ACHN (cell line): ENCODE measurements around the gene DGCR6L.
"Not testable (repeated sequence)": the region's sequence is repeated elsewhere in the genome, so short reads cannot be mapped to it uniquely, and the experiment has no call there.

Experiments
- DNase-seq: peaks from one replicate; pipeline ENCODE4 v3.0.0-alpha.2; 2015
- in situ Hi-C: cut with HindIII; loops from 2 replicates; pipeline ENCODE4 v1.10.0; 2017; ENCODE audit warnings: low sequenced_read_pairs, low pct_ligation_motif_present, low pct_unique_long_range_greater_than_20kb

DGCR6L gene

DNA sequence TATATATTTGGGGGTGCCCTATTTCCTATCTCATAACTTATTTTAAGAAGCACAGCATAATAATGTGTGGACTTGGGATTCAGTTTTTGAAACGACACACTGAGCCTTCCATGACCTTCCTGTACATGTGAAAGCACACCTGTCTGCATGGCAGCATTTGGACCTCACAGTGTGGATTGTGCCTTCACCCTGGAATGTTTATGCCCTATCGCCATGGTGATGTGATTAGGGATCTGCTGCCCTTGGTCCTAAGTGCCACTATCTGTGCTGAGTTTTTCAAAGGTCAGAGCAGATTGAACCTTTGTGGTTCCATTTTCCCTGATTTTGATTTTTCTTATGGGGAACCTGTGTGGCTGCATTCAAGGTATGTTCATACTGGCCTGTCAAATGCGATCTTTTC lies 17.9 kb upstream of the DGCR6L start:
- in situ Hi-C loops, DNase-seq: not testable (repeated sequence)

DNA sequence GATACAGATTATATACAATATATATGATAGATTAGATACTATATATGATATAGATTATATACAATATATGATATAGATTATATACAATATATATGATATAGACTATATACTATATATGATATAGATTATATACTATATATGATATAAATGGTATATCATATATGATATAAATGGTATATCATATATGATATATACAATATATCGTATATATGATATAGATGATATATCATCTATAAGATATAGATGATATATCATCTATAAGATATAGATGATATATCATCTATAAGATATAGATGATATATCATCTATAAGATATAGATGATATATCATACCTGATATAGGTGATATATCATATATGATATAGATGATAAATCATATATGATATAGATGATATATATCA lies 16.7 kb upstream of the DGCR6L start:
- in situ Hi-C loops, DNase-seq: not testable (repeated sequence)

DNA sequence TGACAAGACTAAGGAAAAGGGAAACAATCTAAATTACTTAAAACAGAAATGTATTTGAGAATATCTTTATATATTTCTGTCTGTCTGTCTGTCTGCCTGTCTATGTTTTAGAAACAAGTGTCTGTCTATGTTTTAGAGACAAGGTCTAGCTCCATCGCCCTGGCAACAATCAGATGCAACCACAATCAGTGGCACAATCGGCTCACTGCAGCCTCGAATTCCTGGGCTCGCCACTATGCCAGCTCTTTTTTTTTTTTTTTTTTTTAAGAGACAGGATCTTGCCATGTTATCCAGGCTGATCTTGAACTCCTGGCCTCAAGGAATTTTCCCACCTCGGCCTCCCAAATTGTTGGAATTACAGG lies 8.7 kb upstream of the DGCR6L start:
- DNase-seq, result peak; percentile 24
- in situ Hi-C loops, result not testable (repeated sequence)

DNA sequence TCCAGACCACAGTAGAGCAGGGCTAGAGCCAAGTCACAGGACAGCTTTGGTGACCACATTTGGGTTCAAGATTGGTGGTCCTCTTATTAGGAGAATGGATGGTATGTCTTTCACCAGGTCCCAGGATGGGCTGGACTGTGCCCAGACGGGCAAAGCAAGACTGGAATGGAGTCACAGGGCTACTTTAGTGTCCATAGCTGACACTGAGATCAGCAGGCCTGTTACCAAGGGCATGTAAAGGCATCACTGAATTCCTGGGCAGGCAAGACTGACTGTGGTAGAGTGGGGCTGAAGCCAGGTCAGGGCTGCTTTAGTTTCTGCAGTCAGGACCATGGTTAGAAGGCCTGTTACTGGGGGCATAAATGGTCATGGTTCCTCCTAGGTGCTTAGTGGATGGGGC lies 6.1 kb upstream of the DGCR6L start:
- DNase-seq, in situ Hi-C loops: not testable (repeated sequence)

DNA sequence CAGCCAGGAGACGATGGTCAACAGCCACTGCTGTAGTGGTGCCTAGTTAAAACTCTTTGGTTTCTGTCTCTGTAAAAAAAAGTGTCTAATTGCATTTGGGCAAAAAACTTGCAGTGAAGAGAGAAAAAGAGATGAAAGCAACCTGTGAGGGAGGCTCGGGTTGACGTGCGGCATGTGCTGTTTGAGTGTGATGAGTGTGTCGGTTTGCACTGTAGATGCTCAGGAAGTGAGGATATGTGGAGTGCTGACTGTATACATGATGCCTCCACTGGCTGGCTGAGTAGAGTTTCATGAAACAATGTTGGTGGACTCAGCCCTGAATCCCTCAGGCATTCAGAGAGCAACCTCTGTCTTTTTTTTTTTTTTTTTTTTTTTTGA lies 4.3 kb upstream of the DGCR6L start:
- in situ Hi-C loops, result no loop called here
- DNase-seq, result no peak

DNA sequence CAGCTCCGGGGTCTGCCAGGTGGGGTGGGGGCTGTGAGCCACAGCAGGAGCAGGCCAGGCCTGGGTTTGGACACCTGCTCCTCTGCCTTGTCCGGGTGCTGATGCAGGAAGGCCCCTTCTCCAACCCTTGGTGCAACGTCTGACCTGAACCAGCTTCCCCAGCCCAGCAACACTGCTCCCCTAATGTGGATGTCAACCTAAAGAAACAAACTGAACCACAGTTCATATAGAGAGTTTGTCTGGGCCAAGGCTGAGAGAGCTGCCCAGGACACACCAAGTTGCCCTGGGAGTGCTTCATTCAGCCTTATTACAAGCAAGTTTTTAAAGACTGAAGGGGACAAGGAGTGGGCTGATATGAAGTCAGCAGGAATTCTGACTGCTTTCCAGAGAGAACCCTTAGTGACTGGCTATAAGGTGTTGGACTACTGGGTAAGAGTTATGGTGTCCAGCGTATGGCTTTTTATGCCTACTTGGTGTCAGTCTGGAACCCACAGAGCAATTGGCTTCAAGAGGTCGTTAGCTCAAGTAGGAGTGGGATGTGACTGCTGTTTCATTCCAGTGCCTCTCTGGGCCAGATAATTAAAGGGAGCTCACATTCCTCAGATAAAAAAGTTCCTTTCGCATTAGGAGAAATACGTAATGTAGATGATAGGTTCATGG lies 1.8 kb upstream of the DGCR6L start:
- in situ Hi-C loops, DNase-seq: not testable (repeated sequence)

DNA sequence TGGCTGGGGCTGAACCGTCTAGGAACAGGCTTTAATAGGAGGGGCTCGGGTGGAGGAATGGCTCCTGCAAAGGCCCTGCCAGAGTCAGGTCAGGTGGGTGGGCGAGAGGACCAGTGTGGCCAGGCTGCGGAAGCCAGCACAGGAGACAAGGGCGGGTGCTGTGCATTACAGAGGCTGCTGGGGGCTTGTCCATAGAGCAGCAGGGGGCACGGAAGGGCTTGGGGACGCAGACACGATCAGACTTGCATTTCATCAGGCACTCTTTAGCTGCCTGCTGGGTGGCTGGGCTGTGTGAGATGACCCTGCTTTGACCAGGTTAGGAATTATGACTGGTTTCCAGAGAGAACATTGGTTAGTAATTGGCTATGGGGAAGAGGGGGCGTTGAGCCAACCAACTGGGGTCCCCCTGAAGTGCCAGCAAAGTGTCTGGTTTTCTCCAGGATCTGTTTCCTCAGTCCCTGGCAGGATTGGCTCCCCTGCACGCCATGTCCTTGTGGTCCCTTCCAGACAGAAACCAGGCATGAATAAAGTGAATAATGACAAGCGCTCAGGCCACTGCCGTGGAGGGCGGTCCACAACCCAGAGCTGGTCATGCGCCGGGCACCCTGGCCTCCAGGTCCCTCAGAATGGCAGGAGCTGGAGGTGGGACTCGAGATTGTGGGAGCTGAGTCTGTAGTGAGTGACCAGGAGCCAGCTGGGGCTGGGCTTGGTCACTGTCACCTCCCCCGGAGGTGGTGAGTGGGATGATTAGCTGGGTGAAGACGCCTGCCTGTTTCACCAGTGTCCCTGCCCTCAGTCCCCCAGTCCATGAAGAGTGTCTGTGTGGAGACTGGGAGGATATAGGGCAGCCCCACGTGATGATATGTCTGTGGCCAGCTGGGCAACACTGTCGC lies 1.0 kb upstream of the DGCR6L start:
- in situ Hi-C loops, DNase-seq: not testable (repeated sequence)

DNA sequence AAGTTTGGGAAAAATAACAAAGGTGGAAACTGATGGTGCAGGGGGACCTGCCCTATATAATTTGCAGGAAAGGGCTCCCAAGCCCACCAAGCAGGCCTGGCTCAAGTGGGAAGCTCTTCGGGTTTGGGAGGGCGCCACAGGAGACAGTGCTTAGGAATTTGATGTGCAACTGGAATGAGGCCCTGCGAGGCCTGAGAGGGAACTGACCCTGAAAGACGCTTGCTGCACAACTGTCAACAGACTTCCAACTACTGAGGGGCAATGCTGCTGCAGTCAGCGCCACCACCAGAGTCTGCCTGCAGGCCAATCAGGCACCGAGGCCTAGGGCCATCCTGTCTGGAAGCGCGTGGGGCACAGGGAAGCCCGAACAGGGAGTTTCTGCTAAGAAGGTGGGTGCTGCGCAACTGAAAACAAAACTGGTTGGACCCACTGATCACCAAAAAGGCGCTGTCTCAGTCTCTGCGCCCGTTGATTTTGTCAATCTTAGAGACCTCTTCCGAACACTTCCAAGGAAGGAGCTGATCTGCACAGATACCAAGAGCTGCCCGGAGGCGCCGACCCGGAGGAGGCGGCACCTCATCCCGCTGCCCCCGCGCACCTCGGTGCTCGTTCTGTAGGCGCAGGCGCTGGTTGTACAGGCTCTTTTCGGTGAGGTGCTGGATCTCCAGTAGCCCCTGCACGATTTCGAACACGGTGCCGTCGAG lies 667 bp downstream of the DGCR6L start:
- peak; percentile 6 for DNase-seq
- in situ Hi-C loops, result no loop called here

DNA sequence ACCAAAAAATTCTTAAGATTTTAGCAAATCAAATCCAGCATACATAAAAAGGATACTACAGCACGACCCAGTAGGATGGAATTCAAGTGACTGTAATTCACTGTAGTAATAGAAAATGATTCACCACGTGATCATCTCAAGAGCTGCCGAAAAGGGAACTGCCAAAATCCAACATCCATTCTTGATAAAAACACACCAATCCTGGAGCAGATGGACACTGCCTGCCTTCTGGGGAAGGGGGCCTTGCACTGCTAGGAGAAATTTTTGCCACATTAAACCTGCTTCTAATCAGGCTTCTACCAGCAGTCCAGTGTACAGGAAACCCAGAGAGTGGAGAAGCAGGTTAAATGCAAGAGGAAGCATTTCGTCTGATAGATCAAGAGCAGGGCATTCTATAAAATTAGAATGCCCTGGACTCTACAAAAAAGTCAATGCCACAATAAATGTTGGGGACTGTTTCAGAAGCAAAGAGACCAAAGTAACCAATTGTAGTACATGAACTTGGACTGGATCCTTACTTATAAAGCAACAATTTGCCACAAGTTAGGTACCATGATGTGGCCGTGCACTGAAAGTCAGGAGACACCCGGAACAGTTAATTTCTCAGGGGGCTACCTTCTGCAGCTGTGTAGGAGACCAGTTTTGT lies 1.7 kb downstream of the DGCR6L start:
- DNase-seq, in situ Hi-C loops: not testable (repeated sequence)

DNA sequence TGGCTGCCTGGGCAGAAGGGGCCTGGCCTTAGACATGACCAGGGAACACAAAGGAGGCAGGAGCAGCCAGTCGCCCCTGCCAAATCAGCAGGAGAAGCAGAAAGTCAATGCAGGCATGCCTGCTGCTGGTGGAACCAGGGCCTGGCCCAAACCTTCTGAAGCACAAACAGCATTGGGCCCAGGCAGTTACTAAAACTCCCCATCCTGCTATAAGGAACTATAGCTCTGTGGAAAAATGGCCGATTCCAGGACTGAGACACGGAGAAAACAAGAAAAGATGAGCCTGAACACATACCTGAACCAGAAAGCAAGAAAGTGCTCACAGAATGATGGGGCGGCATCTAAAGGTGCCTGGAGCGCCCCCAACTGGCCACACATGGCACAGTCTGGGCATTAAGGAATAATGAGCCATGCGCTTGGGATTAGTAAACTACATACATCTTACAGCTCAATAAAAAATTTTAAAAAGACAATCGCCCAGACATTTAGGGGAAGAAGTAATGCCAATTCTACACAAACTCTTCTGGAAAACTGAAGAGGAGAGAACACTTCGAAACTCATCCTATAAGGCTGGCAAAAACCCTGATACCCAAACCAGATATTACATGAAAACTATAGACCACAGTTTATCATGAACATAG lies 2.3 kb downstream of the DGCR6L start:
- in situ Hi-C loops, result not testable (repeated sequence)
- peak; percentile 22 for DNase-seq

DNA sequence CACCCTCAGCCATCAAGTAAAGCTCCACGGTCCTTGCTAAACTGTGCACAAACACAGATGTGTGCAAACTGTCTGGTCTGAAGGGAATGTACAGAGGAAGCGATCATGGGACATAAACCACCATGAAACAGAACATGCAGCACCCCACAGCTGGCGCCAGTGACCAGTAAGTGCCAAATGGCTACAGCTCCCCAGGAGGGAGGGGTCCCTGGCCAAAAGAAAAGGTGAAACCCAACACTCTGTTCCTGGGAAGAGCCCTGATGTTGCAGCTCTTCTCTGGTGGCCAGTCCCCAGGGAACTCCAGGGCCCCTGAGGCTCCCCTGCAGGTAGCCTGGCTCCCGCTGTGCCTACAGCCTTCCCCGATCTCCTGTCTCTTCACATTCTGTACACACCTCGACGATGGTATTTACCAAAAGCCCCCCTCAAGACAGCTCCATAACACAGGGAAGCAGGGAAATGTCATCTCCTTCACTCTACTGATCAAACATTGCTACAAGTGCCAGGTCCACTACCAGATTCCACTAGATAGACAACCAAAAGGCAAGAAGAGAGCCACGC lies 2.9 kb downstream of the DGCR6L start:
- in situ Hi-C loops, result no loop called here
- no peak for DNase-seq

DNA sequence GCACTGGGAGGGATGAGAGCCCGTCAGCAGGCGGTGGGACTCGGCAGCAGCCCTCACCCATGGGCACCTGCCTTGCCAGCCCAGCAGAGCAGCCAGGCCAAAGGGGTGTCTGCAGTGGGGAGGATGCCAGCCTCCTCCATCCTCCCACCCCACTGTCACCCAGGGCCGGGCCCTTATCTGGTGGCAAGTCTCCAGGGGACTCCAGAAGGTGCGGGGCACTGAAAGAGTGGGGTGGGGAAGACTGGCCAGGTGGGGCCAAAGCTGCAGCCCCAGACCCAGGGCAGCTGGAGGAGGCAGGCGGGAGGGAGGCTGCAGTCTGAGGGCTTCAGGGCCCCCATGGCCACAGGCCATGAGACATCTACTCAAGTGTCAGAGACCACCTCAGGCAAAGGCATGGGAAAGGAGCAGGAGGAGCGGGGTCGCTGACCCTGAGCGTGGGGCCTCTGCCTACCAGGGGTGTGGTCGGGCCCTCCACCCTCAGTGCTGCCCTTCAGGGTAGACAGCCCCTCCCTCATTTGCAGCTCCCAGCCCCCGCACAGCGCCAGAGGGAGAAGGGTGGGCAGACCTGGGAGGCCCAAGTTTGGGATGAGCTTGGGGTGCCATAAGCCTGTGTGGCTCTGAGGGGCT lies 3.5 kb downstream of the DGCR6L start:
- in situ Hi-C loops, result no loop called here
- DNase-seq, result no peak

DNA sequence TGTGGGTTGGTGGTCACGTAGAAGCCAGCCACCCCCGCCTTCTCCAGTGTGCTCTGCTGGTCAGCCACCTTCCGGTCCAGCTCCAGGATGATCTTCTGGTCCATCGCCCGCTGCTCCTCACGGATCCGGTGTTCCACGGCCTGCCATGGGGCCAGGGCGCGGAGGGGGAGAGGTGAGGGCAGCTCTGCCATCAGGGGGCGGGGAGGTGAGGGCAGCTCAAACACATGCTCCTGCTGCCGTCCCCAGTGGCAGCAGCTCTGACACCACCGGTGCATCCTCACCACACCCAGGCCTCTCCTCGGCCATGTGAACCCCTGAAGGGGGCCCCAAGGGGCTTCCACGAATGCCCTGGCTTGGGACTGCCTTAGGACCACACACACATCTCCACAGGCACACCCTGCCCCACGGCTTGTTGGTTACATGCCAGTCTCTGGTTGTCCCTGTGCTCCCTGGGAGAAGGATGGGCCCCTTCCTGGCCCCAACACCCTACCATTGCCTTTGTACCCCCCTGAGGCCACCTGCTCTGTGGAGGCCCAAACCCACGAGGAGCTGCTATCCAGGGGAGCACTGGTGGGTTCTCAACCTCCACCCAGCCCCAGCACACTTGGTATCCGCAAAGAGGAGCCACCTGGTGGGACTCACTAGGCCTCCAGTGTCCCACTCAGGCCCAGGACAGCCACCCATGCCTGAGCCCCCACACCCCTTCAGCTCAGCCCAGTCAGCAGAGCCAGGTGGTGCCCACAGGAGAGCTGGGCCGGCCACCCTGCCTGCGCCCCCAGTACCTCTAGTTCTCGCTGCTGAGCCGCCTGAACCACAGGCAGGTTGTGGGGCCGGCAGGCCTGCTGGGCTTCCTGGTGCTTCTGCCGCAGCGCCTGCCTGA lies 4.3 kb downstream of the DGCR6L start:
- in situ Hi-C loops, result no loop called here
- no peak for DNase-seq

DNA sequence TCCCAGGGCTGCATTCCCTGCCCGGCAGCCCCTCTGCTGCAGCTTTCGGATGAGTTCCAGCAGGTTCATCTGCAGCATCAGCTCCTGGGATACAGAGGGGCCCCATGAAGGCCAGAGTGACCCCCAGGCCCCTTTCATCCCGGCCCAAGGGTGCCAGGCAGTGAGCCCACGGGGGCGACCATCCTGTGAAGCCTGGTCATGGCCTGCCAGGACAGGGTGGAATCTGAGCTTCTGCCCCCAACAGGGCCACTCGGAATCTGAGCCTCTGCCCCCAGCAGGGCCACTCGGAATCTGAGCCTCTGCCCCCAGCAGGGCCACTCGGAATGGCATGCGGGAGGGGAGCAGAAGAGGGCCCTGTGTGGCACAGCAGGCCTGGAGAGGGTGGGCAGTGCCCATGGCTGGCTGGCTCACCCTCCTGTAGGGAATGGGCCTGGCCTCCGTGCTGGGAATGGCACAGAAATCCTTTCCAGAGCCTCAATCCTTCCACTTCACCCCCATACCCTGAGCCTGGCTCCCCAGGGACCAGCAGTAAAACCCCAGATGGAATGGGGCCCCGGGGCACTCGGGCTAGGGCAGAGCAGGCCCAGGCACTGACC lies 5.0 kb downstream of the DGCR6L start:
- in situ Hi-C loops, DNase-seq: not testable (repeated sequence)

DNA sequence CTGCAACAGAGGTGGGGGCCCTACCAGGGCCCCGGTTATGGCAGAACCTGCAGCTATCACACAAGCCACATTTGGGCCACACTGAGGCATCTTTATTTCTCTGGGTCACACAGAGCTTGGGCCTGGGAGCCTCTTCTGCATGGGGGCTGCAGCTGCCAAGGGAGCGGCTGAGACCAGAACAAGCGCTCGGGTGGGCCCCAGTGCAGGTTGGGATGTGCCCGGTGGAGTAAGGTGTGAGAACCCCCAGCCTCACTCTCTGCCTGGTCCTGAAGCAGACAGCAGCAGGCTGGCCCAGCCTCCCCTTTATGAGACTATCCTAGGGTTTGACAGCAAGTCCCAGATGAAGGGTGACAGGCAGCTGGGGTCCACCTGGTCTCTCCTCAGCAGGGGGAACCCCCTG lies 5.7 kb downstream of the DGCR6L start:
- DNase-seq, in situ Hi-C loops: not testable (repeated sequence)

DNA sequence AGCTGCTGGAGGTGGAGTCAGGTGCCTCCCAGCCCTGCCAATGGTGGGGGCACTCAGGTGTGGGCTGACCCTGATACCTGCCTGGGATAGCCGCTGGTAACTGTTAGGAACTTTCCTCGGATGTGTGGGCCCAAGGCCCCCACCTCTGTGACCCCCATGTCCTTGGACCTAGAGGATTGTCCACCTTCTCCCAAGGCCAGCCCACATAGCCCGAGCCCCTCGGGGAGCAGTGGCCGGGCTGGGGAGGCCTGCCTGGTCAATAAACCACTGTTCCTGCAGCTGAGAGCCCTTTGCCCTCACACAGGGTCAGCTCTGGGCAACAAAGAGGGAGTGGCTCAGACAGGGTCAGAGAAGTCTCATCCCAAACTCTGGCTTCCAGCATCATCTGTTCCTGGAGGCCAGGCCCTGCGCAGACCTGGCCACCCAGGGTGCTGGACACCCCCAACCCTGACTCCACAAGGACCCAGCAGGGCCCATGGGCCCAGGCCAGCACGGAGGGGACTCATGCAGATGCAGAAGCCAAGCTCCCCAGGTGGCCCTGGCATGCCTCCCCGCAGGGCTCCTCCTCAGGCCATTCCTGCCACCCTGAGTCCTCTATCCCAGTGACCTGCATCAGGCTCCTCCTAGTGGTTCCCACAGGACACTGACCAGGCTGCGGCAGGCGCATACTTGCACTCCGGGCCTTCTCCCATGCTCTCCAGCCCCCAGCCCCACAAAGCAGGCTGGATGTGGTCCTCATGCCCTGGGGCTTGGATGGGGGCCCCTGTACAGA lies 6.4 kb downstream of the DGCR6L start:
- peak; percentile 10 for DNase-seq
- in situ Hi-C loops, result not testable (repeated sequence)
